IPS-20b (cell line): Measurements from ENCODE around the gene GPR39.

Experiments used
- H3K27ac ChIP-seq: one replicate; pipeline ENCODE4 v1.5.1; 2013; ENCODE audit warnings: low read length
- H3K27me3 ChIP-seq: 2 replicates; pipeline ENCODE4 v1.6.1; 2013; ENCODE audit warnings: mild to moderate bottlenecking, low read length, inconsistent platforms; ENCODE audit not compliant: insufficient read depth
- H3K36me3 ChIP-seq: 2 replicates; pipeline ENCODE4 v1.6.1; 2013; ENCODE audit warnings: low read depth, mild to moderate bottlenecking, inconsistent platforms, low read length, moderate library complexity; ENCODE audit not compliant: insufficient read depth
- H3K4me1 ChIP-seq: 2 replicates; pipeline ENCODE4 v1.6.1; 2013; ENCODE audit warnings: mild to moderate bottlenecking, control low read depth, inconsistent platforms, low read length, moderate library complexity; ENCODE audit not compliant: insufficient read depth
- H3K4me3 ChIP-seq: 2 replicates; pipeline ENCODE4 v1.5.1; 2013; ENCODE audit warnings: mild to moderate bottlenecking, low read length, inconsistent platforms
- H3K9ac ChIP-seq: 2 replicates; pipeline ENCODE4 v1.6.1; 2013; ENCODE audit warnings: low read depth, mild to moderate bottlenecking, inconsistent platforms, low read length, moderate library complexity
- H3K9me3 ChIP-seq: 2 replicates; pipeline ENCODE4 v1.6.1; 2013; ENCODE audit warnings: mild to moderate bottlenecking, low read depth, low read length, inconsistent platforms; ENCODE audit not compliant: insufficient read depth

Gene GPR39

DNA sequence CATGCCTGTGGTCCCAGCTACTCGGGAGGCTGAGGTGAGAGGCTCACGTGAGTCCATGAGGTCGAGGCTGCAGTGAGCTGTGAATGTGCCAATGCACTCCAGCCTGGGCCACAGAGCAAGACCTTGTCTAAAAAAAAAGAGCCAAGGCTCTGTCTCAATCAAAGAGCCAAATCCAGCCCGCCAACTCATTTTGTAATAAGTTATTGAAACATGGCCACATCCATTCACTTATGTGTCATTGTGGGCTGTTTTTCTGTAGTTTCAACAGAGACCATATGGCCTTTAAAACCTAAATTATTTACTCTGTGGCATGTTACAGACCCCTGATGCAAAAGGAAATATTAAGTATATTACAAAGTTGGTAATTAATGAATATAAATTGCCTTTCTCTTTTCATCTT lies 60.8 kb downstream of the GPR39 start:
- Histone ChIP-seq H3K36me3 (no peaks in the 10 kb centered on the region), H3K4me3 (no peak overlapping the region), H3K9me3 (peaks cover 1% of the 10 kb centered on the region; the same call in 1 of the 2 replicates), H3K9ac (no peak overlapping the region), H3K27me3 (no peaks in the 10 kb centered on the region), H3K4me1 (no peaks in the 10 kb centered on the region), H3K27ac (no peak overlapping the region)

DNA sequence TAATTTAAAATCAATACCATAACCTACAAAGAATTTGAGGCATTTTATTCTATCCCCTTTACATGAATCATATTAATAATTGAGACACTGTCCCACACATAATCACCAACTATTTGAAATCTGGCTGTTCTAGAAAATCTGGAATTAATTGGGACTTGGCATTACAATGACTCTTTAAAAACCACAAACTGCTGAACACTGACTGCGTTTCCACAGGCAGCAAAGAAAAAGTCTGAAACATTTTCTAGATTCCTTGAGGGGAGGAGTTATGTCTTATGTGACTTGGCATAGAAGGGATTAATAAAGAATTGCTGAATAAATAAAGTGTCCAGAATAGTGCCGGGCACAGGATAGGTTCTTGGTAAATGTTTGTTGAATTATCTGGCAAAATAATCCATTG lies 61.4 kb downstream of the GPR39 start:
- no peak overlapping the region for H3K4me3 ChIP-seq
- H3K27ac ChIP-seq: no peak overlapping the region
- H3K36me3 ChIP-seq: no peaks in the 10 kb centered on the region
- no peak overlapping the region for H3K9ac ChIP-seq
- H3K27me3 ChIP-seq: no peaks in the 10 kb centered on the region
- no peaks in the 10 kb centered on the region for H3K4me1 ChIP-seq
- no peaks in the 10 kb centered on the region for H3K9me3 ChIP-seq

DNA sequence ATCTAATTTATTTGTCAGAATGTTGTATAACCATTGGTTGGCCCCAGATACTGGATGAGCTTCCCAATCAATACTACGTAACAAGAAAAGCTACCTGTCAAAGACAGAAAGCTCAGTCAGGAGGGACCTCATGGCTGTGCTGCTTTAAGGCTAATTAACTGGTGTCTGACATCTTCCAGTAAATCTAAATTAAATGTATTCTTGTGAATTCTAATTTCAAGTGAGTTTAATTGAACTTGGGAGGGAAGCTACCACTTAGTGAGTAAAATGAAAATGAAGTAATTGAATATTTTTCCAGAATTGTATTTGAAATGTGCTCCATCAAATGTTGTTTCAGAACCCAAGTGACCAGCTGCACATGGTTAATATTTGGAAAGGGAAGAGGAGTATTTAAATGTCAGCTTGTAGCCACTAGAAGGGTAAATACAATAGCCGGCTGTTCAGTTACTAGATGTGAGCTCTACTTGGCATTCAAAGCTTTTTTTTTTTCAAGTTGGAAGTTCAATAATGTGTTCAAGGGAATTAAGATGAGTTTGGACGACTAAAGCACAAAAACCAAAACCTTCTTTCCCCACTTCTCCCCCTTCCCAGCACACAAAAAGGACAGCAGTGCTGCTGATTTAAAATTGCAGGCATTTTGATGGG lies 62.0 kb downstream of the GPR39 start:
- no peaks in the 10 kb centered on the region for H3K36me3 ChIP-seq
- H3K9ac ChIP-seq: no peak overlapping the region
- H3K4me1 ChIP-seq: no peaks in the 10 kb centered on the region
- no peak overlapping the region for H3K4me3 ChIP-seq
- no peaks in the 10 kb centered on the region for H3K9me3 ChIP-seq
- H3K27me3 ChIP-seq: no peaks in the 10 kb centered on the region
- H3K27ac ChIP-seq: no peak overlapping the region

DNA sequence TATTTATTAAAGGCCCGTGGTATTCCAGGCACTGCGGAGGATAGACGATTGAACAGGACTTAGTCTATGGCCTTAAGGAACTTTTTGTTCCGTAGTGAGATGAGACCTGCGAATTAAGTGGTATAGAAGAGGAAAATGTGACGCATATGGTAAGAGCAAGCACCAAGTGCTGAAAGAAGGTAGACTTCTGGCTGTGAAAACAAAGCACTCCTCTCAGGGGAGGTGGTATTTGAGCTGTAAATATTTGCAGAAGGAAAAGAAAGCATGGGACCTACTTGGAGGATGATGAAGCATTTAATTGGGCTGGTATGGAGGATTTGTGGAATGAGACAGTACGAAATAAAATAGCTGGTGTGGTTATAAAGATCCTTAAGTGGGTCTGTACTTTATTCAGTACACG lies 62.5 kb downstream of the GPR39 start:
- Histone ChIP-seq H3K9me3 (no peaks in the 10 kb centered on the region), H3K9ac (no peak overlapping the region), H3K27ac (no peak overlapping the region), H3K4me3 (no peak overlapping the region), H3K36me3 (no peaks in the 10 kb centered on the region), H3K4me1 (no peaks in the 10 kb centered on the region), H3K27me3 (no peaks in the 10 kb centered on the region)

DNA sequence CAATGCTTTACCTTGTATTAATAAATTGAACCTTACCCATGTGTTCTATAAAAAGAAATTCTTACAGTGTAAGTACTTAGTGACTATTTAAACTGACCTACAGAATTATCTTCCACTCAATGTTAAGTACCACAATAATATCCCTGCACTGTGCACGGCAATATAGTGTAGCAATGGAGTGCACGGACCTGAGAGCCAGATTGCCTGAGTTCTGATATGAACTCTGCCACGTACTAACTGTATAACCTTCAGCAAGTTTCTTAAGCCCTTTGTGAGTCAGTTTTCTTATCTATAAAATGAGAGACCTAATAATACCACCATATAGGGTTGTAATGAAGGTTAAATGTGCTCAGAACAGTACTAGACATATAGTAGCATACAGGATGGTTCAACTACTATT lies 66.2 kb downstream of the GPR39 start:
- Histone ChIP-seq H3K4me1 (no peaks in the 10 kb centered on the region), H3K9ac (no peak overlapping the region), H3K36me3 (no peaks in the 10 kb centered on the region), H3K27me3 (no peaks in the 10 kb centered on the region), H3K4me3 (no peak overlapping the region), H3K9me3 (no peaks in the 10 kb centered on the region), H3K27ac (no peak overlapping the region)

DNA sequence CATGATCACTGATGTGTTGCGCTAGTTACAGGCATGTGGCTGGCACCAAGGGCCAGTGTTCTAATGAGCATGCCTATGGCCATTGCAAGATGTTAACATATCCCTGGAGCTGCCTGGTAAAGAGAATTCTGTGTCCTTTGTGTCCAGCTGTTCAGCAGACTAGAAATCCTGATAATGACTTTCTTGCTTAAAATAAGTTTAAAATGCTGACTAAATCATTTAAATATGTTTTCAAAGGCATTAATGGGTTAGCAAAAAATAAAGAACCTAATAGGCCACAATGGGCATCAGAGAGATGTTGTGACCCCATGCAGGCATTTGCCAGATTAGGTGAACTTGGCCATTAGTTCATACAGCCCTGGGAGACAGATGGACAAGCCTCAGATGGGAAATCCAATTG lies 67.5 kb downstream of the GPR39 start:
- H3K27ac ChIP-seq: no peak overlapping the region
- no peak overlapping the region for H3K9ac ChIP-seq
- H3K9me3 ChIP-seq: no peaks in the 10 kb centered on the region
- H3K27me3 ChIP-seq: no peaks in the 10 kb centered on the region
- H3K36me3 ChIP-seq: no peaks in the 10 kb centered on the region
- H3K4me3 ChIP-seq: no peak overlapping the region
- H3K4me1 ChIP-seq: no peaks in the 10 kb centered on the region

DNA sequence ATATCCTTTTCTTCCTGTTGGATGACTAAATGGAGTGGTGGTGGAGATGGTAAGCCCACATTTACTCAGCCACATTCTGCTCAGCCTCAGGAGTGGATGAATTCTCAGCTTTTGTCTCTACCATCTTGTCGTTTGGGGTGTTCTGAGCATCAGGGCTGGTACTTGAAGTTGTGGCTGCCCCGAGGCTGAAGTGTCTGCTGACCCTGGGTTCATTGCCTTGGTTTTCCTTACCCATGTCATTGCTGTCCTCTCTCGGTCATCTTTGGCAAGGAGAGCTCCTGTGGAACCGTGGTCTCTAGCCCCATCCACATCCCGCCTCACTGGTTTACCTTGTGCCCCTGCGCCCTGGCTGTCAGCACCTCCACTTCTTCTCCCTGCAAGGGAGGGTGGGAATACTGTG lies 71.9 kb downstream of the GPR39 start:
- Histone ChIP-seq H3K9me3 (no peaks in the 10 kb centered on the region), H3K27ac (no peak overlapping the region), H3K27me3 (no peaks in the 10 kb centered on the region)

DNA sequence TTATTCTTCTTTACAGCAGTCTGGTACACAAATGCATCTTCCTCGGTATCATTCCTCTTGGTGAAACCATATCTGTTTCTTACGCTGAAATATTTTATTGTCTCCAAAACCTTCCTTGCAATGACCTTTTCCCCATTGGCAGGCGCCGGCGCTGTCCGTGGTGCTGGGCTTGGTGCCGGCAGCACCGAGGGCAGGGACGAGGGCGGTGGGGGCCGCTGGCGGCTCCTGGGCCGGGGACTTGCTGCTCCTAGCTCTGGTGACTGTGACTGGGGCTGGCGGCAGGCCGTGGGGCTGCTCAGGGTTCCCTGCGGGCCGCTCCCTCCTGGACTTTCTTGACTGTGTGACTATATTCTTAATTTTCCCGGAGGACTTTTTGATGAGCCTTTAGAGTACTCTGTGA lies 72.5 kb downstream of the GPR39 start:
- H3K4me3 ChIP-seq: no peak overlapping the region
- no peaks in the 10 kb centered on the region for H3K27me3 ChIP-seq
- no peak overlapping the region for H3K9ac ChIP-seq
- no peaks in the 10 kb centered on the region for H3K36me3 ChIP-seq
- H3K27ac ChIP-seq: no peak overlapping the region
- no peaks in the 10 kb centered on the region for H3K4me1 ChIP-seq
- H3K9me3 ChIP-seq: no peaks in the 10 kb centered on the region

More for the DNA sequence above, 71.9 kb downstream of the GPR39 start:
- no peak overlapping the region for H3K4me3 ChIP-seq
- H3K36me3 ChIP-seq: no peaks in the 10 kb centered on the region
- no peak overlapping the region for H3K9ac ChIP-seq
- H3K4me1 ChIP-seq: no peaks in the 10 kb centered on the region

DNA sequence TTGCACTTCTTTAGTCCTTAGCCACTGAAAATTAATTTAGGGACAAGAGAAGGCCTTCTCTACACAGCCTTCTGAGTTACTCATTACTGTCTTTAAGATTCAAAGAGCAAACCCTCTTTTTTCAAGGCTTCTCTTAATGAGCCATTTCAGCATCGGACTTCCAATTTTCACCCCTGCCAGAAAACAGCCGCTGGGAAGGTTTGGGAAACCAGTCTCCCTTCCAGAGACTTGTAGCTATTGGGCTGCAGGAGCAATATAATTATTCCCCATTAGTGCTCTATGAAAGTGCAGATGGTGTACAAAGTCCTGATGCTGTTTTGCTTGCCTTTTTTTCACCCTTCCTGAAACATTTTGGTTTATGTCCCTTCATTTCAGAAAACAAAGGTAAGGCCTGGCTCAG lies 79.3 kb downstream of the GPR39 start:
- no peak overlapping the region for H3K9ac ChIP-seq
- H3K36me3 ChIP-seq: no peaks in the 10 kb centered on the region
- no peak overlapping the region for H3K27ac ChIP-seq
- H3K4me3 ChIP-seq: no peak overlapping the region
- no peaks in the 10 kb centered on the region for H3K27me3 ChIP-seq
- H3K4me1 ChIP-seq: peaks cover 3% of the 10 kb centered on the region; the same call in 1 of the 2 replicates
- no peaks in the 10 kb centered on the region for H3K9me3 ChIP-seq

DNA sequence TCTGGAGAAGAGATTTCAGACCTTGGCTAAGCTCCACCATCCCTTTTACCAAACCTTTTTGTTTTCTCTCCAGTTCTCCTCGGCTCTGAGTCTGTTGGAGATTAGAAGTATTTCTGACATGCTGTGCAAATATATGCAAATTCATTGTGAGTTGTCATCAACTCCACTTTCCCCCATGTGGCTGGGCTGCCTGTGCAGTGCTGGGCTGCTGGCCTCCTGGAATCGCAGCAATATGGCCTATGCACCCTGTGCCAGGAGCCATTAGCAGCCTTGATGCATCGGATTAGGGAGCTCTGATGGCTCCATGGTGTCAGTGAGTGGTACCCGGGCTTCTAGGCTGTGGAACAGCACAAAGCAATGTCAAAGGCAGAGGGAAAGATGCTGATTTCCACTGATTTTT lies 80.0 kb downstream of the GPR39 start:
- no peak overlapping the region for H3K9ac ChIP-seq
- H3K4me3 ChIP-seq: no peak overlapping the region
- no peaks in the 10 kb centered on the region for H3K9me3 ChIP-seq
- no peak overlapping the region for H3K27ac ChIP-seq
- H3K36me3 ChIP-seq: no peaks in the 10 kb centered on the region
- H3K27me3 ChIP-seq: no peaks in the 10 kb centered on the region
- peaks cover 3% of the 10 kb centered on the region; the same call in 1 of the 2 replicates for H3K4me1 ChIP-seq

DNA sequence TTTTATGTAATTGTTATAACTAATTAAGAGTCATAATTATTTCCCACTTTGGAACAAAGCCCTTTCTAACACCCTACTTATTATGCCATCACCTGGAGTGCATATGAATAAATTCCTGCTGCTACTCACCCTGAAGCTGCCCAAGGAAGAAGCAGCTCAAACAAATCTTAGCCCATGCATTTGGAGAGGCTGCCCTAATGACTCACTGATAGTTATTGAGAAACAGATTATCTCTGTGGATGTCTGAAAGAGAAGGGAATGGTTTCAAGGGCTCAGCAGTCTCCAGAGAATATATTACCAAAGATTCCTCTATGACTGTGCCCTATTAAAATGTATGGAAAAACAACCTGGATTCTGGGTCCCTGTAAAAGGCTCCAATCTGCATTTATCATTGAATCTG lies 81.0 kb downstream of the GPR39 start:
- Histone ChIP-seq H3K36me3 (no peaks in the 10 kb centered on the region), H3K9ac (no peak overlapping the region), H3K27me3 (no peaks in the 10 kb centered on the region), H3K4me3 (no peak overlapping the region), H3K9me3 (no peaks in the 10 kb centered on the region), H3K27ac (no peak overlapping the region), H3K4me1 (peaks cover 3% of the 10 kb centered on the region; the same call in 1 of the 2 replicates)

DNA sequence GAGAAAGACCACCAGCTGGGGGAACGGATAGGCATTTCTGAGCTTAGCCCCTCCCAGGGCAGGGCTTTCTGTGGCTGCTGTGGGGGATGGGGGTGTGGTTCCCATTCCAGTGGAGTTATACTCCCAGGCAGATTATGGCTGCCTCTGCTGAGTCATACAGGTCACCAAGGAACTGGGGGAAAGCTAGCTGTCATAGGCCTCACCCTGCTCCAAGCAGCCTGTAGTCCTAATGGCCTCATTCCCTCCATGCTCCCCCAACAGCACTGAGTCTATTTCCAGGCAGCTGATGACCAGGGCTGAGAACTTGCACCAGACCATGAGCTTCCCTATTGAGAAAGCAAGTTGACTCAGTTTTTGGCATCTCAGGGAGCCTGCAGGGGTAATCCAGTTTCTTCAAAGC lies 87.1 kb downstream of the GPR39 start:
- Histone ChIP-seq H3K27ac (no peak overlapping the region), H3K9ac (no peak overlapping the region), H3K36me3 (no peaks in the 10 kb centered on the region), H3K27me3 (no peaks in the 10 kb centered on the region), H3K9me3 (peaks cover 10% of the 10 kb centered on the region), H3K4me1 (no peaks in the 10 kb centered on the region), H3K4me3 (no peak overlapping the region)
